Lower lobe of right lung (tissue), 2 donors: Measurements from ENCODE around the gene HCN1. TPM values are rescaled to one million over a fixed set of nuclear protein-coding genes. Genes with fewer than 3 reads are reported as not detected.

ENCODE experiments used
- ATAC-seq, 2 donors: fragments of 200-7000 bp; cut with Tn5 transposase; one replicate each; pipeline ENCODE4 v1.9.1; 2020 to 2022; ENCODE audit warnings: mild to moderate bottlenecking in 2 of 2, moderate library complexity in 2 of 2
- DNase-seq: peaks from one replicate; pipeline ENCODE4 v3.0.0-alpha.2; 2020
- H3K27ac ChIP-seq: fragments of 200-600 bp; one replicate; pipeline ENCODE4 v1.8.0; 2022
- H3K27me3 ChIP-seq: fragments of 200-600 bp; one replicate; pipeline ENCODE4 v1.8.0; 2022; ENCODE audit warnings: low read depth
- H3K36me3 ChIP-seq: fragments of 200-600 bp; one replicate; pipeline ENCODE4 v1.8.0; 2022; ENCODE audit warnings: mild to moderate bottlenecking
- H3K4me1 ChIP-seq: fragments of 200-600 bp; one replicate; pipeline ENCODE4 v1.8.0; 2022
- H3K4me3 ChIP-seq: fragments of 200-600 bp; one replicate; pipeline ENCODE4 v1.8.0; 2022; ENCODE audit warnings: mild to moderate bottlenecking
- H3K9me3 ChIP-seq: fragments of 200-600 bp; one replicate; pipeline ENCODE4 v1.8.0; 2022
- intact Hi-C: fragments of 100-400 bp; cut with DNase I; formaldehyde crosslinking; loops from one replicate; pipeline ENCODE4 v1.11.0; 2022
- total RNA-seq: library from RNA; stranded (reverse); fragmentation: NEBNext Ultra II Directional; extraction: Animal tissue kit (Norgen Biotek cat#: 25700); gene quantifications from one replicate; pipeline ENCODE4 v1.2.1, GENCODE V29; 2021
- TF ChIP-seq, protein P1 (sequence below): fragments of 200-600 bp; IDR thresholded peaks from one replicate; pipeline ENCODE4 v1.8.0; 2022; ENCODE audit warnings: antibody characterized with exemption, mild to moderate bottlenecking
- donor health status: DM: no; HTN: yes; CAD: no; lungs with severe emphysema.

HCN1 gene
- total RNA-seq, 1 donor from 2014 or later: not detected

DNA sequence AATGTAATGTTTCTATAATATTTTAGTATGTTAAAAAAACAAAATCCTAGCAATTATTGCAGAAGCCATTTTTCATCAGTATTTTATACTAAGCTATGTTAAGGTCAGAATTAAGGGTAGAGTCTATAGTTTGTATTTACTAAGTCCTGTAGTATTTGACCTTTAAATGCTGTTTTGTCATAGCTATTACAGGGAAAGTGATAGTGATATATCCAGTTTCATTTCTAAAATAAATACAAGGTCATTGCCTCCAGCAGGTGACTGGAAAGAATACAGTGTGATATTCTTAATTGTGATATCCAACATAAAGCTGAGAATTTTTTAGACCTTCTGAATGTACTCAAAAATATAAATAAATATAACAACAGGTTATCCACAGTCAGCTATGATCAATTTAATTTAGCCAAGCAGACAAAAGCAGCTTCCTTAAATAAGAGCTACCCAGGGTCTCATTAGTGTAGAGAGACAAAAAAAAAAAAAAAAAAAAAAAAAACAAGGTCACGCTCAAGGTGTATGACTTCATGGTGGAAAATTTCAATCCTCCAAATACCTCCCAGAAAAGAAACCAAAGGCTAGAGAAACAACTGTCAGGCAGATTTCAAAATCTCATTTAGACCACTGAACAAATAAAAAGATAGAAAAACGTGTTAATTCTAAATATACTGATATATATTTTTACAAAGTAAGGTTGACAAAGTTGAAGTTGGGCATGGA, 278.7 kb downstream of the HCN1 start:
- intact Hi-C loops: no loop called here
- Histone ChIP-seq H3K4me1 (no peaks in the 10 kb centered on the region), H3K4me3 (no peak overlapping the region), H3K27me3 (no peaks in the 10 kb centered on the region), H3K9me3 (no peaks in the 10 kb centered on the region), H3K36me3 (no peaks in the 10 kb centered on the region), H3K27ac (no peak overlapping the region)
- ATAC-seq (no peak), DNase-seq (no peak)
- TF ChIP-seq, protein P1, sequence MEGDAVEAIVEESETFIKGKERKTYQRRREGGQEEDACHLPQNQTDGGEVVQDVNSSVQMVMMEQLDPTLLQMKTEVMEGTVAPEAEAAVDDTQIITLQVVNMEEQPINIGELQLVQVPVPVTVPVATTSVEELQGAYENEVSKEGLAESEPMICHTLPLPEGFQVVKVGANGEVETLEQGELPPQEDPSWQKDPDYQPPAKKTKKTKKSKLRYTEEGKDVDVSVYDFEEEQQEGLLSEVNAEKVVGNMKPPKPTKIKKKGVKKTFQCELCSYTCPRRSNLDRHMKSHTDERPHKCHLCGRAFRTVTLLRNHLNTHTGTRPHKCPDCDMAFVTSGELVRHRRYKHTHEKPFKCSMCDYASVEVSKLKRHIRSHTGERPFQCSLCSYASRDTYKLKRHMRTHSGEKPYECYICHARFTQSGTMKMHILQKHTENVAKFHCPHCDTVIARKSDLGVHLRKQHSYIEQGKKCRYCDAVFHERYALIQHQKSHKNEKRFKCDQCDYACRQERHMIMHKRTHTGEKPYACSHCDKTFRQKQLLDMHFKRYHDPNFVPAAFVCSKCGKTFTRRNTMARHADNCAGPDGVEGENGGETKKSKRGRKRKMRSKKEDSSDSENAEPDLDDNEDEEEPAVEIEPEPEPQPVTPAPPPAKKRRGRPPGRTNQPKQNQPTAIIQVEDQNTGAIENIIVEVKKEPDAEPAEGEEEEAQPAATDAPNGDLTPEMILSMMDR: no peak

DNA sequence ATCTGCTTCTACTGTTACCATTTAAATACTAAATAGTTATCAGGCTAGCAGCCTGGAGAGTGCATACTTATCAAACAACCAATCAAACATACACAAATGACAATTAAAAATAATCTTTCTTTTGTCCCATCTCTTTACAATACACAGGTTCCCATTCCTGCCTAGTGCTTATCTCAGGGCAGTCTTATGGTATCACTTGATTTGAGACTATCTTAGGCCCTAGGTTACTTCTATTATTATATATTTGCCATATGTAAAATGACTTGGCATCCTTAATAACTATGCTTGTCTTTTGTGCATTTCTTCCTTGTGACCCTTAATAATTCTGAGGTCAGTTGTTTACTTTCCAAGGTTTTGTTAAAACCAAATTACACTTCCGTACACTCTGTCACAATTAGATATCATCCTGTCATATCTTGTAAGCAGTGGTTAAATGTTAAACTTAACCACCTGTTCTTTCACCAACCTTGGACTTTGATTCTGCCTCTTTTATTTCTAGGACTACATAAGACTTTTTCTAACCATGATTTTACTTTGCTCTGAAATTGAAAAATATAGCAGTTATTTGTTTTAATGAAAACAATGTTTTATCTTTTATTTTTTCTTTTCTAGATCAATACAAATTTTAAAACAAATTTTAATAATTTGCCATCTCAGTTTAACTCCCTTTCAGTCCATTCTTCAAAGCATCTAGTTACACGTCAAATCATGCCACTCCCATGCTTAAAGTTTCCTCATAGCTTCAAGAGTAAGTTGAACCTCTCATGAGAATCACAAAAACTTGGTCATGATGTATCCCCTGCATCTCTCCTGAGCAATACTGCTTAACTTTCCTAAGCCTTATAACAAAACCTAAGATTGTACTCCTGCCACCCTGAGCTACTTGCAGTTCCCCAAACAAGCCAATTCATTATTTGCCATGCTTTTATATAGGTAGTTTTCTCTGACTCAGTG, 281.3 kb downstream of the HCN1 start:
- no peaks in the 10 kb centered on the region for H3K4me1 ChIP-seq
- TF ChIP-seq, protein P1: no peak
- no peak overlapping the region for H3K27ac ChIP-seq
- H3K4me3 ChIP-seq: no peak overlapping the region
- intact Hi-C loops: no loop called here
- ATAC-seq (no peak), DNase-seq (no peak)
- no peaks in the 10 kb centered on the region for H3K9me3 ChIP-seq
- no peaks in the 10 kb centered on the region for H3K27me3 ChIP-seq
- H3K36me3 ChIP-seq: no peaks in the 10 kb centered on the region

DNA sequence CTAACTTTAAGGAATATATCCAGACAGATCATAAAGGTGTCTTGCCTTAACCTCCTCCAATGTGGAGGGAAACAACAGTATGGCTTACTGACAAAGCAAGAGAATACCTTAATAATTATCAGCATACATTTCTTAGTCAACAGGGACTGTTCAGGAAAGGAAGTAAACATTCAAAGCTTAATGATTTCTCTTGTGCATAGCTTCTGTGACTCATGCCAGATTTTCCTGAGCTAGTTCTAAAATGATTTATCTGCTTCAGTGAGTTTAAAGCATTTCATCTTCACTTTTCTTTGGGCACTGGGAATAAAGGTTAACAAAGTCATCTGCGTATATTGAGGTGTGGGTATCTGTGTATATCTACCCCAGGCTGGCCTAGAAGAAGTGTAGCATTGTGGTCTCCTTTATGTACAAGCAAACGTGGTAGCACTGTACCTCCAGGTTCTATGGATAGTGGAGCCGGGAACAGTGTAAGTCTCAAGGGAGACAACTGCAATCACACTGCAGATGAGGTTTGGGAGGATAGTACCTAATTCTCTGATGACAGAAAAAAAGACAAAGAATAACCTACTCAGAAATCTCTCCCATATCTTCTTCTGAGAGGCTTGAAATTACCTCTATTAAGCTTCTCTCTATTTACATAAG, 284.1 kb downstream of the HCN1 start:
- Histone ChIP-seq H3K27me3 (no peaks in the 10 kb centered on the region), H3K4me1 (no peaks in the 10 kb centered on the region), H3K36me3 (no peaks in the 10 kb centered on the region), H3K27ac (no peak overlapping the region), H3K9me3 (no peaks in the 10 kb centered on the region), H3K4me3 (no peak overlapping the region)
- TF ChIP-seq, protein P1: no peak
- intact Hi-C loops: no loop called here
- no peak for ATAC-seq
- no peak for DNase-seq

DNA sequence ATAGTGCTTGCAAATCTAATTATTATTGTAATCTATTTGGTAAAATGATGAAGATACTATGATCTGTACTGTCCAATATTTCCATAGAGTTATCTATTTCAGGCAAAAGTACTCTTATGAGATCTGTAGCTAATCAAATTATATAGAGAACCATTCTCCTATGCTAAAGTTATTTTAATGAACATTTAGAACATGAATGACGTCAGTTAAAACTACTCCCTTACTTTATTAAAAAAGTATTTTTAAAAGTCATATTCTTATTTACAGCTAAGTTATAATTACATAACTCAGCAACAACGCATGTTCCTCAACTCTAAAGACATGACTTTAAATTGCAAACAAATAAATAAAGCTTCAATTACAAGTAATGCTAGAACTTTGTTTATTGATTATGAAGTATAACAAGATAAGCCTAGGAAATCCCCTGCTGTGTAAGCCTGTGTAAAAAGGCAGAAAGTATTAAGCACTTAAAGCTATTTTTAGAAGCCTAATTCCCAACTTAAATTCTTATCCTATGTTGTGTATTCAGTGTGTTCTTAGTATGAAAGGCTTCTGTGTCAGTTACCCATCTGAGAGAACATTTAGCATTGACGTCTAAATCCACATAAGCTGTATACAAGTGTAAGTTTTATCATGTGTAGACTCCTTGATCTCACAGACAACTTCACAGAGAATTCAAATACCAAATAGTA, 285.7 kb downstream of the HCN1 start:
- Histone ChIP-seq H3K27ac (no peak overlapping the region), H3K27me3 (no peaks in the 10 kb centered on the region), H3K4me1 (no peaks in the 10 kb centered on the region), H3K36me3 (no peaks in the 10 kb centered on the region), H3K9me3 (no peaks in the 10 kb centered on the region), H3K4me3 (no peak overlapping the region)
- TF ChIP-seq, protein P1: no peak
- ATAC-seq (no peak), DNase-seq (no peak)
- intact Hi-C loops: no loop called here

DNA sequence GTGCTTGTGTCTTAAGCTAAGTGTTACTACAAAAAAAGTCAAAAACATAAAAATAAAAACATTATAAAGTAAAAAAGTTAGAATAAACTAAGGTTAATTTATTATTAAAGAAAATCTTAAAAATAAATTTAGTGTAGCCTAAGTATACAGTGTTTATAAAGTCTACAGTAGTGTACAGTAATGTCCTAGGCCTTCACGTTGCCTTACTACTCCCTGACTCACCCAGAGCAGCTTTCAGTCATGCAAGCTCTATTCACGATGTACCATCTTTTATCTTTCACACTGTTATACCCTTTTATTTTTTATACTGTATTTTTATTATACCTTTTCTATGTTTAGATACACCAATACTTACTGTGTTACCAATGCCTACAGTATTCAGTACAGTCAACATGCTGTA, 288.1 kb downstream of the HCN1 start:
- no peaks in the 10 kb centered on the region for H3K27me3 ChIP-seq
- H3K4me3 ChIP-seq: no peak overlapping the region
- no peaks in the 10 kb centered on the region for H3K36me3 ChIP-seq
- intact Hi-C loops: no loop called here
- DNase-seq (no peak), ATAC-seq (no peak)
- no peak overlapping the region for H3K27ac ChIP-seq
- H3K4me1 ChIP-seq: no peaks in the 10 kb centered on the region
- TF ChIP-seq, protein P1: no peak
- no peaks in the 10 kb centered on the region for H3K9me3 ChIP-seq
